BJ (cell line): ENCODE measurements around the gene DENND4C. TPM values are rescaled to one million over a fixed set of nuclear protein-coding genes. Genes with fewer than 3 reads are reported as not detected.

Experiments used
- CTCF ChIA-PET: fragments of 350-600 bp; formaldehyde crosslinking; extraction: SDS; loops from one replicate; lab custom pipeline; 2021; ENCODE audit warnings: antibody characterized with exemption, inconsistent platforms; lab: Yijun Ruan, JAX
- POLR2A ChIA-PET: fragments of 300-600 bp; sonication (Branson Sonifier 250); formaldehyde crosslinking; extraction: SDS; loops from one replicate; lab custom pipeline; 2021; ENCODE audit warnings: antibody characterized with exemption; lab: Charles Lee
- DNase-seq: peaks from one replicate; pipeline ENCODE4 v3.0.0-alpha.2; 2011; ENCODE audit warnings: low read depth
- H3K27me3 ChIP-seq: 2 replicates; pipeline ENCODE4 v1.6.0; 2011; ENCODE audit warnings: low read length; ENCODE audit not compliant: control insufficient read depth, insufficient read depth
- H3K36me3 ChIP-seq: 2 replicates; pipeline ENCODE4 v1.5.1; 2011; ENCODE audit warnings: low read length; ENCODE audit not compliant: control insufficient read depth, insufficient read depth
- H3K4me3 ChIP-seq: 2 replicates; pipeline ENCODE4 v1.5.1; 2011; ENCODE audit warnings: low read depth, mild to moderate bottlenecking, control low read depth, low read length
- CTCF ChIP-seq: IDR thresholded peaks from 2 replicates; pipeline ENCODE4 v1.5.1; 2011; ENCODE audit warnings: low read depth, mild to moderate bottlenecking, control low read depth, inconsistent platforms, low read length, moderate library complexity; ENCODE audit not compliant: insufficient read depth
- polyA plus RNA-seq: library from polyadenylated mRNA; depleted of rRNA; stranded (reverse); fragments of >200 nt; gene quantifications from 2 replicates; pipeline ENCODE4 v1.2.3, GENCODE V29; 2011

DENND4C gene
- polyA plus RNA-seq, 1 experiment: 12.2 TPM

- no peaks in the 10 kb centered on the region for H3K36me3 ChIP-seq
- TF ChIP-seq CTCF: no peak
- ChIA-PET POLR2A (no interaction called here), CTCF (interaction anchor here (1.3 kb wide), 1 partner anchor 14 kb away, joined by 4 read pairs; no protein-coding TSS in a partner anchor)
- no peak for DNase-seq
- no peaks in the 10 kb centered on the region for H3K27me3 ChIP-seq
- H3K4me3 ChIP-seq: no peak overlapping the region
Measured at GRCh38 chr9:19284729-19285128, 54.2 kb downstream of the DENND4C start.

GRCh38 chr9:19286634-19287188, 56.2 kb downstream of the DENND4C start:
- CTCF ChIA-PET: no interaction called here
- no peak for TF ChIP-seq CTCF
- no peak for DNase-seq
- H3K36me3 ChIP-seq: no peaks in the 10 kb centered on the region
- POLR2A ChIA-PET: no interaction called here
- H3K27me3 ChIP-seq: no peaks in the 10 kb centered on the region
- no peak overlapping the region for H3K4me3 ChIP-seq

- no peak for TF ChIP-seq CTCF
- DNase-seq: no peak
- H3K36me3 ChIP-seq: no peaks in the 10 kb centered on the region
- no peaks in the 10 kb centered on the region for H3K27me3 ChIP-seq
- no peak overlapping the region for H3K4me3 ChIP-seq
- ChIA-PET CTCF (no interaction called here), POLR2A (no interaction called here)
Measured at GRCh38 chr9:19288081-19288480, 57.6 kb downstream of the DENND4C start.

GRCh38 chr9:19290103-19290502, 59.6 kb downstream of the DENND4C start:
- ChIA-PET CTCF (no interaction called here), POLR2A (no interaction called here)
- H3K36me3 ChIP-seq: no peaks in the 10 kb centered on the region
- no peaks in the 10 kb centered on the region for H3K27me3 ChIP-seq
- no peak for DNase-seq
- no peak overlapping the region for H3K4me3 ChIP-seq
- TF ChIP-seq CTCF: no peak

- ChIA-PET CTCF (interaction anchor here (0.8 kb wide), 1 partner anchor 10 kb away, joined by 3 read pairs; no protein-coding TSS in a partner anchor), POLR2A (no interaction called here)
- no peak for TF ChIP-seq CTCF
- Histone ChIP-seq H3K36me3 (0 out of 2 replicates have a peak, but pooled peaks cover 2% of the 10 kb centered on the region), H3K27me3 (no peaks in the 10 kb centered on the region), H3K4me3 (no peak overlapping the region)
- DNase-seq: no peak
Measured at GRCh38 chr9:19294219-19294618, 63.7 kb downstream of the DENND4C start.
